Embryonic facial prominence (tissue), 1 donor: ENCODE data around the gene NT5C1B.

Experiments used
- DNase-seq: peaks from one replicate; pipeline ENCODE4 v3.0.0-alpha.2; 2016; ENCODE audit errors: extremely low spot score

The NT5C1B gene

DNA sequence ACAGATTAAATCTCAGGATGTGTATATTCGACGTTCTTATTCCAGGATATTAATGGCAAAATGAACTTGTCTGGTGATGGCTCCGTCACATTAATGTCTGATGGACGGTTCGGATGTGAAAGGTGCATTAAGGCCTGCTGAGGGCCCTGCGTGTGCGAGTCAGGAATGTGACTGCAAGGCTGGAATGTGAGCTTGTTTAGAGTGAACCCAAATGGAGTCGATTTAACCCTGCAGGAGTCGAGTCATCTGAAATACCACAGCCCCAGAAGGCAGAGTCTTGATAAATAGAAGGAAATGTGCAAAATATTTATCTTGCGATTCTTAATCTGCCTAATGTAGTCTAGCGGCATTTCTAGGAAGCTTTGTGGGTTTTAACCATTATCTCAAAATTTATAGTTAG lies 73.3 kb downstream of the NT5C1B start:
- no peak for DNase-seq

DNA sequence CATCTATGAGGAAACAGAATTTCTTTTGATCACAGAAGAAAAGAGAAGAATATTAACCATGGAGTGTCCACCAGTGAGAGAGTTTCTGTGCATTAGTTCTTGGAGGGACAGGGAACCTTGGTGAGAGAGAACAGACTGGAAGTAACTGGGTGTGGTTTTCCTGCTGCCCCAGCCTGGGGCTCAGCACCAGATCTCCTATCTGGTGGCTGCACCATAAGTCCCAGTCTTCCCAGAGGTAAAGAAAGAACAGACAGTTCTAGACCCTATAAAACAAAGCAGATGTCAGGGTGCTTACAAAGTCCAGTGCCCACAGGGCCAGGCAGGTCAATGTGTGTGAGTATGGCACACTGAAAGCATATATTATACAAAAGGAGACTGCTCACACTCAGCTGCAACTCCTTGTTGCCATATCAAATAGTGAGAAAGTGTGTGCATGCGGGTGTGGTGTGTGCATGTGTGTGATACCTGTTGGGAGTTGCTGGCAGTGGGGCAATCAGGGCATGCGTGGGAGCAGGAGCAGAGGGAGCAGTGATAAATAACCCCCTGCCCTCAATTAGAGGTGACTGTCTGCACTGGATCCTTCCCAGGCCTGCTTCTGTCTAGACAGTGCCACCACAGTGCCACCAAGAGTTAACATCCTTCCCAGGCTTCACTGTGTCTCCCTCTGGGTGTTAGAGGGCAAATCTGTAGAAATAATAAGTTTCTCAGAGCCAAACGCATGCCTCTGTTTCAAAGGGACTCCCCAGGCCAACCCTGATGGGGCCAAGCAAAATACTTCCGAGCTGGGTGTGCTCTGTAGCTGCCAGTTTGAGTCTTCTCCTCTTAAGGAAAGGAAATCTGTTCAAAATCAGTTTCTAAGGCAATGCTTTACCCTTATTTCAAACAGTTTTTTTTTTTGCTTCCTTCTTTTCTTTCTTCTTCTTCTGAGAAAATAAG lies 74.6 kb downstream of the NT5C1B start:
- DNase-seq, result no peak
